Panc1 (cell line): Measurements from ENCODE around the gene KRTAP5-2.

Source experiments
- CTCF ChIP-seq: fragments of 450-650 bp; IDR thresholded peaks from 2 replicates; pipeline ENCODE4 v1.5.1; 2017; ENCODE audit warnings: mild to moderate bottlenecking
- POLR2AphosphoS5 ChIP-seq: IDR thresholded peaks from 2 replicates; pipeline ENCODE4 v1.6.1; 2012; ENCODE audit warnings: mild to moderate bottlenecking, low read depth, low read length, moderate library complexity

GRCh38 chr11:1628506-1629325 lies 30.6 kb upstream of the KRTAP5-2 start:
- TF ChIP-seq POLR2AphosphoS5 (no peak), CTCF (peak; percentile 100)
